KMS-11 (cell line): ENCODE results near the gene AP5M1.
"Not testable (repeated sequence)": the region's sequence is repeated elsewhere in the genome, so short reads cannot be mapped to it uniquely, and the experiment has no call there.

Experiments used
- H2AFZ ChIP-seq: fragments of 200-600 bp; sonication (generic); 2 replicates; pipeline ENCODE4 v1.6.1; 2016; ENCODE audit warnings: antibody characterized with exemption, mixed run types, low read depth
- H3K27ac ChIP-seq: fragments of 200-600 bp; sonication (generic); 2 replicates; pipeline ENCODE4 v1.6.1; 2016; ENCODE audit warnings: mild to moderate bottlenecking, mixed run types
- H3K27me3 ChIP-seq: fragments of 200-600 bp; sonication (generic); 2 replicates; pipeline ENCODE4 v1.6.1; 2017; ENCODE audit warnings: mild to moderate bottlenecking, low read depth, mixed run types, moderate library complexity; ENCODE audit not compliant: insufficient read depth
- H3K36me3 ChIP-seq: fragments of 200-600 bp; sonication (generic); 2 replicates; pipeline ENCODE4 v1.6.1; 2017; ENCODE audit warnings: mild to moderate bottlenecking, mixed run types; ENCODE audit not compliant: insufficient read depth
- H3K4me1 ChIP-seq: fragments of 200-600 bp; sonication (generic); 2 replicates; pipeline ENCODE4 v1.6.1; 2016; ENCODE audit warnings: mild to moderate bottlenecking, low read depth, mixed run types; ENCODE audit not compliant: poor library complexity, severe bottlenecking
- H3K4me2 ChIP-seq: fragments of 200-600 bp; sonication (generic); 2 replicates; pipeline ENCODE4 v1.7.0; 2016; ENCODE audit warnings: mild to moderate bottlenecking, mixed run types
- H3K4me3 ChIP-seq: fragments of 200-600 bp; sonication (generic); IDR thresholded peaks from 2 replicates; pipeline ENCODE4 v1.6.1; 2017; ENCODE audit warnings: low read depth, low read length, mixed read lengths; ENCODE audit not compliant: insufficient read depth
- H3K79me2 ChIP-seq: fragments of 200-600 bp; sonication (generic); 2 replicates; pipeline ENCODE4 v1.6.1; 2016; ENCODE audit warnings: low read depth, mixed run types; ENCODE audit not compliant: insufficient read depth
- H3K9ac ChIP-seq: fragments of 200-600 bp; sonication (generic); 2 replicates; pipeline ENCODE4 v1.6.1; 2016; ENCODE audit warnings: mild to moderate bottlenecking, mixed run types
- H4K20me1 ChIP-seq: fragments of 200-600 bp; sonication (generic); 2 replicates; pipeline ENCODE4 v1.6.1; 2016; ENCODE audit warnings: mild to moderate bottlenecking, mixed run types; ENCODE audit not compliant: insufficient read depth
- CTCF ChIP-seq: fragments of 200-600 bp; sonication (generic); conservative IDR thresholded peaks from 2 replicates; pipeline ENCODE4 v1.6.1; 2017; ENCODE audit warnings: low read depth, mild to moderate bottlenecking, antibody characterized with exemption, low read length, moderate library complexity, mixed read lengths

AP5M1 gene

GRCh38 chr14:57232006-57232405, 36.8 kb upstream of the AP5M1 start:
- no peaks in the 10 kb centered on the region for H3K4me1 ChIP-seq
- H3K27ac ChIP-seq = no peak overlapping the region
- no peaks in the 10 kb centered on the region for H4K20me1 ChIP-seq
- no peak overlapping the region for H3K4me2 ChIP-seq
- no peaks in the 10 kb centered on the region for H3K79me2 ChIP-seq
- TF ChIP-seq CTCF = no peak
- H3K9ac ChIP-seq = no peak overlapping the region
- H3K27me3 ChIP-seq = no peaks in the 10 kb centered on the region
- H3K36me3 ChIP-seq = no peaks in the 10 kb centered on the region
- no peak overlapping the region for H3K4me3 ChIP-seq
- H2AFZ ChIP-seq = no peak overlapping the region

DNA sequence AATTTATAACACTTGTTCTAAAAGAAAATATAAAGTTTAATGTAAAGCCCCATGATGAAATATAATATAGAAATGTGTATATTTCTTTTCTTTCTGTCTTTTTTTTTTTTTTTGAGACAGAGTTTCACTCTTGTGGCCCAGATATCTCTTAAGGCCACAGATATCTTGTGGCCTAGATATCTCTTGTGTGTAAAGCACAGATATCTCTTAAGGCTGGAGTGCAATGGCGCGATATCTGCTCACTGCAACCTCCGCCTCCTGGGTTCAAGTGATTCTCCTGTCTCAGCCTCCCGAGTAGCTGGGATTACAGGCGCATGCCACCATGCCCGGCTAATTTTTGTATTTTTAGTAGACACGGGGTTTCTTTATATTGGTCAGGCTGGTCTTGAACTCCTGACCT, 28.7 kb upstream of the AP5M1 start:
- H2AFZ ChIP-seq, H3K36me3 ChIP-seq: not testable (repeated sequence)

GRCh38 chr14:57243320-57243719, 25.5 kb upstream of the AP5M1 start:
- Histone ChIP-seq H4K20me1 (no peaks in the 10 kb centered on the region), H3K36me3 (no peaks in the 10 kb centered on the region), H3K4me3 (no peak overlapping the region), H3K9ac (no peak overlapping the region), H3K4me1 (no peaks in the 10 kb centered on the region), H3K4me2 (no peak overlapping the region), H3K27ac (no peak overlapping the region), H3K79me2 (no peaks in the 10 kb centered on the region), H3K27me3 (no peaks in the 10 kb centered on the region), H2AFZ (no peak overlapping the region)
- TF ChIP-seq CTCF = no peak

More for the DNA sequence above, 28.7 kb upstream of the AP5M1 start:
- H3K79me2 ChIP-seq, H3K4me2 ChIP-seq, H3K4me3 ChIP-seq, H3K27ac ChIP-seq, H3K9ac ChIP-seq, H4K20me1 ChIP-seq, H3K4me1 ChIP-seq, H3K27me3 ChIP-seq: not testable (repeated sequence)

GRCh38 chr14:57244106-57244505, 24.7 kb upstream of the AP5M1 start:
- no peak for TF ChIP-seq CTCF
- no peak overlapping the region for H2AFZ ChIP-seq
- no peak overlapping the region for H3K4me3 ChIP-seq
- no peaks in the 10 kb centered on the region for H3K4me1 ChIP-seq
- no peaks in the 10 kb centered on the region for H3K27me3 ChIP-seq
- H3K9ac ChIP-seq = no peak overlapping the region
- no peaks in the 10 kb centered on the region for H4K20me1 ChIP-seq
- no peak overlapping the region for H3K27ac ChIP-seq
- no peaks in the 10 kb centered on the region for H3K79me2 ChIP-seq
- no peaks in the 10 kb centered on the region for H3K36me3 ChIP-seq
- no peak overlapping the region for H3K4me2 ChIP-seq

DNA sequence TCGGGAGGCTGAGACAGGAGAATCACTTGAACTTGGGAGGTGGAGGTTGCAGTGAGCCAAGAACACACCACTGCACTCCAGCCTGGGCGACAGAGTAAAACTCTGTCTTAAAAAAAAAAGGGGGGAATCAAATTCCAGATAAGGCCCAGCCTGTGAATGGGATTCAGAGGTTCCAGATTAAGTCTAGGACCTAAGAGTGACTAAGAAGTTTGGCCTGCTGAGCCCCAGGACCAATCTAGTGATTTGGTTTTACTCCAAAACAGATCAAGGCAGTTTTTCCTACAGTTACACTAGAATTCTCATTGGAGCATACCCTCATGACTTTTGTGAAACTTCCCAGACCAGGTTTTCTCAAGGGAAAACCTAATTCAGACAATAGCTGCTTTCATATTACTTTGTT, 22.8 kb upstream of the AP5M1 start:
- Histone ChIP-seq H3K27me3 (no peaks in the 10 kb centered on the region), H3K4me2 (no peak overlapping the region), H2AFZ (no peak overlapping the region), H3K79me2 (peaks cover 3% of the 10 kb centered on the region; the same call in 1 of the 2 replicates), H3K36me3 (no peaks in the 10 kb centered on the region), H3K4me1 (no peaks in the 10 kb centered on the region), H4K20me1 (no peaks in the 10 kb centered on the region), H3K9ac (no peak overlapping the region), H3K4me3 (no peak overlapping the region), H3K27ac (no peak overlapping the region)
- no peak for TF ChIP-seq CTCF
